HEK293 (cell line): ENCODE results near the gene GLRX5.

Experiments used
- CTCF ChIP-seq: fragments of 450-650 bp; formaldehyde crosslinking; IDR thresholded peaks from 2 replicates; pipeline ENCODE4 v1.5.1; 2016; ENCODE audit warnings: missing biosample characterization, missing genetic modification characterization
- ZNF416 ChIP-seq: fragments of 450-650 bp; formaldehyde crosslinking; IDR thresholded peaks from 2 replicates; pipeline ENCODE4 v1.5.1; 2016; ENCODE audit warnings: missing biosample characterization, missing genetic modification characterization
- ZNF701 ChIP-seq: fragments of 450-650 bp; formaldehyde crosslinking; IDR thresholded peaks from 2 replicates; pipeline ENCODE4 v1.5.1; 2016; ENCODE audit warnings: missing biosample characterization, missing genetic modification characterization

- TF ChIP-seq ZNF701 (no peak), ZNF416 (tag by site-specific recombination) (no peak), CTCF (tag by site-specific recombination) (0 out of 2 replicates have a peak, but pooled peaks have one; percentile 5)
Observed at GRCh38 chr14:95533391-95533821, 1.4 kb upstream of the GLRX5 start.
